Measurements from ENCODE around the gene NRIP1. TPM values are rescaled to one million over a fixed set of nuclear protein-coding genes. Genes with fewer than 3 reads are reported as not detected.

The NRIP1 gene
- total and polyA plus RNA-seq, 2 of the 13 experiments (the other 11 are each of a cell fraction or from before 2014, with no cell fraction given) = 21.0 to 69.0 TPM

DNA sequence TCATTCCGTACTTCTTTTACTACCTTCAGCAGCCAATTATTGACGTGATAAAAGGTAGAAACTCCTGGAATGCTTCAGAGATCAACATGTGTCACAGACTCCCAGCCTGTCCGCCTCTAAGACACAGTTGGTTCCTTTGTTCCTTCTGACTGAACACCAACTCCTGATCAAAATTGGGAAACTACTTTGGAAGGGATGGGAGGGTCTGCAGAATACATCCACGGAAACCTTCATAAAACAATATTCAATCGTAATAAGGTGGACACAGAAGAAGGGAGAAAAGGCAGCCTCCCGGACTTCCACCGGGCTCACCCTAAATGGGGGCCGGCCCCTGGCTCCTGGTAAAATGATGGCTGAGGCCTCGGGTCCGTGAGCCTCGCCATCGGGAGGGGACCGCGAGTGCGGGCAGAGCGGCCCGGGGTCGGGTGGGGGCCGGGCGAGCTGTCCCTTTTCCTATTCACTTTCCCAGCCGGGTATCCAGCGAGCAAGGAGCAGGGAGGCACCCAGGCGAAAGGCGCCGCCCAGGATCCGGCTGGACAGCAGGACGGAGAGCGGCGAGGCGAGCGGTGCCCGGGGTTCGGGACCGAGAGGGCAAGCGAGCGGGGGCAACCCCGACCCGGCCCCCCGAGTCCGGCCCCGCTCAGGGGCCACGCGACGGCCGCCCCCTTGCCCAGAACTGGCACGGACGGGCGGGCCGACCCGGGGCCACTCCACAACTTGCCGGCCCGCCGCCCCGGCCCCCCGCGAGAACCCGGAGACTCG lies 805 bp downstream of the NRIP1 start (continued):
- peak; percentile 25; the same call in 1 of the 2 replicates for TF ChIP-seq SALL1 (CRISPR knock-in tag; IDR thresholded peaks at IDR 0.05)
- TF ChIP-seq ZSCAN30 (CRISPR knock-in tag; IDR thresholded peaks at IDR 0.05) = no peak
- TF ChIP-seq, protein P1, sequence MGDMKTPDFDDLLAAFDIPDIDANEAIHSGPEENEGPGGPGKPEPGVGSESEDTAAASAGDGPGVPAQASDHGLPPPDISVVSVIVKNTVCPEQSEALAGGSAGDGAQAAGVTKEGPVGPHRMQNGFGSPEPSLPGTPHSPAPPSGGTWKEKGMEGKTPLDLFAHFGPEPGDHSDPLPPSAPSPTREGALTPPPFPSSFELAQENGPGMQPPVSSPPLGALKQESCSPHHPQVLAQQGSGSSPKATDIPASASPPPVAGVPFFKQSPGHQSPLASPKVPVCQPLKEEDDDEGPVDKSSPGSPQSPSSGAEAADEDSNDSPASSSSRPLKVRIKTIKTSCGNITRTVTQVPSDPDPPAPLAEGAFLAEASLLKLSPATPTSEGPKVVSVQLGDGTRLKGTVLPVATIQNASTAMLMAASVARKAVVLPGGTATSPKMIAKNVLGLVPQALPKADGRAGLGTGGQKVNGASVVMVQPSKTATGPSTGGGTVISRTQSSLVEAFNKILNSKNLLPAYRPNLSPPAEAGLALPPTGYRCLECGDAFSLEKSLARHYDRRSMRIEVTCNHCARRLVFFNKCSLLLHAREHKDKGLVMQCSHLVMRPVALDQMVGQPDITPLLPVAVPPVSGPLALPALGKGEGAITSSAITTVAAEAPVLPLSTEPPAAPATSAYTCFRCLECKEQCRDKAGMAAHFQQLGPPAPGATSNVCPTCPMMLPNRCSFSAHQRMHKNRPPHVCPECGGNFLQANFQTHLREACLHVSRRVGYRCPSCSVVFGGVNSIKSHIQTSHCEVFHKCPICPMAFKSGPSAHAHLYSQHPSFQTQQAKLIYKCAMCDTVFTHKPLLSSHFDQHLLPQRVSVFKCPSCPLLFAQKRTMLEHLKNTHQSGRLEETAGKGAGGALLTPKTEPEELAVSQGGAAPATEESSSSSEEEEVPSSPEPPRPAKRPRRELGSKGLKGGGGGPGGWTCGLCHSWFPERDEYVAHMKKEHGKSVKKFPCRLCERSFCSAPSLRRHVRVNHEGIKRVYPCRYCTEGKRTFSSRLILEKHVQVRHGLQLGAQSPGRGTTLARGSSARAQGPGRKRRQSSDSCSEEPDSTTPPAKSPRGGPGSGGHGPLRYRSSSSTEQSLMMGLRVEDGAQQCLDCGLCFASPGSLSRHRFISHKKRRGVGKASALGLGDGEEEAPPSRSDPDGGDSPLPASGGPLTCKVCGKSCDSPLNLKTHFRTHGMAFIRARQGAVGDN (CRISPR knock-in tag; IDR thresholded peaks at IDR 0.05) = peak; percentile 33; the same call in 1 of the 2 replicates
- TF ChIP-seq SIN3A (IDR thresholded peaks at IDR 0.05; ENCODE audit: borderline replicate concordance, low read depth, low read length) = peak; percentile 30; the same call in 1 of the 2 replicates
- peak; percentile 22; the same call in 1 of the 2 replicates for TF ChIP-seq TAF1 (CRISPR knock-in tag; IDR thresholded peaks at IDR 0.05)
- TF ChIP-seq SP140L (CRISPR knock-in tag; IDR thresholded peaks at IDR 0.05; ENCODE audit: borderline replicate concordance) = no peak
- TF ChIP-seq, protein P2, sequence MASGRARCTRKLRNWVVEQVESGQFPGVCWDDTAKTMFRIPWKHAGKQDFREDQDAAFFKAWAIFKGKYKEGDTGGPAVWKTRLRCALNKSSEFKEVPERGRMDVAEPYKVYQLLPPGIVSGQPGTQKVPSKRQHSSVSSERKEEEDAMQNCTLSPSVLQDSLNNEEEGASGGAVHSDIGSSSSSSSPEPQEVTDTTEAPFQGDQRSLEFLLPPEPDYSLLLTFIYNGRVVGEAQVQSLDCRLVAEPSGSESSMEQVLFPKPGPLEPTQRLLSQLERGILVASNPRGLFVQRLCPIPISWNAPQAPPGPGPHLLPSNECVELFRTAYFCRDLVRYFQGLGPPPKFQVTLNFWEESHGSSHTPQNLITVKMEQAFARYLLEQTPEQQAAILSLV (CRISPR knock-in tag; IDR thresholded peaks at IDR 0.05; ENCODE audit: borderline replicate concordance) = 0 out of 2 replicates have a peak, but pooled peaks have one; percentile 55
- TF ChIP-seq HNRNPL (IDR thresholded peaks at IDR 0.05; ENCODE audit: low read depth, low read length) = 0 out of 2 replicates have a peak, but pooled peaks have one; percentile 19
- TF ChIP-seq PITX1 (CRISPR knock-in tag; IDR thresholded peaks at IDR 0.05) = 0 out of 2 replicates have a peak, but pooled peaks have one; percentile 28
- no peak for TF ChIP-seq ZNF383 (CRISPR knock-in tag; IDR thresholded peaks at IDR 0.05; ENCODE audit: borderline replicate concordance)
- peak; percentile 35; the same call in 1 of the 2 replicates for TF ChIP-seq SAP130 (CRISPR knock-in tag; IDR thresholded peaks at IDR 0.05; ENCODE audit: low read depth)
- TF ChIP-seq KMT2A (CRISPR knock-in tag; IDR thresholded peaks at IDR 0.05) = 0 out of 2 replicates have a peak, but pooled peaks have one; percentile 70
- TF ChIP-seq, protein P3, sequence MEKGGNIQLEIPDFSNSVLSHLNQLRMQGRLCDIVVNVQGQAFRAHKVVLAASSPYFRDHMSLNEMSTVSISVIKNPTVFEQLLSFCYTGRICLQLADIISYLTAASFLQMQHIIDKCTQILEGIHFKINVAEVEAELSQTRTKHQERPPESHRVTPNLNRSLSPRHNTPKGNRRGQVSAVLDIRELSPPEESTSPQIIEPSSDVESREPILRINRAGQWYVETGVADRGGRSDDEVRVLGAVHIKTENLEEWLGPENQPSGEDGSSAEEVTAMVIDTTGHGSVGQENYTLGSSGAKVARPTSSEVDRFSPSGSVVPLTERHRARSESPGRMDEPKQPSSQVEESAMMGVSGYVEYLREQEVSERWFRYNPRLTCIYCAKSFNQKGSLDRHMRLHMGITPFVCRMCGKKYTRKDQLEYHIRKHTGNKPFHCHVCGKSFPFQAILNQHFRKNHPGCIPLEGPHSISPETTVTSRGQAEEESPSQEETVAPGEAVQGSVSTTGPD (CRISPR knock-in tag; IDR thresholded peaks at IDR 0.05) = no peak
- 0 out of 2 replicates have a peak, but pooled peaks have one; percentile 52 for TF ChIP-seq POLR2G (IDR thresholded peaks at IDR 0.05; ENCODE audit: low read depth, low read length)
- no peak for TF ChIP-seq ZNF83 (CRISPR knock-in tag; IDR thresholded peaks at IDR 0.05; ENCODE audit: borderline replicate concordance)
- no peak for TF ChIP-seq MTF2 (CRISPR knock-in tag; IDR thresholded peaks at IDR 0.05; ENCODE audit: borderline replicate concordance)
- TF ChIP-seq, protein P4, sequence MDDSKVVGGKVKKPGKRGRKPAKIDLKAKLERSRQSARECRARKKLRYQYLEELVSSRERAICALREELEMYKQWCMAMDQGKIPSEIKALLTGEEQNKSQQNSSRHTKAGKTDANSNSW (CRISPR knock-in tag; IDR thresholded peaks at IDR 0.05; ENCODE audit: borderline replicate concordance) = no peak
- peak; percentile 46; the same call in 1 of the 2 replicates for TF ChIP-seq GABPB1 (CRISPR knock-in tag; IDR thresholded peaks at IDR 0.05)
- TF ChIP-seq, protein P5, sequence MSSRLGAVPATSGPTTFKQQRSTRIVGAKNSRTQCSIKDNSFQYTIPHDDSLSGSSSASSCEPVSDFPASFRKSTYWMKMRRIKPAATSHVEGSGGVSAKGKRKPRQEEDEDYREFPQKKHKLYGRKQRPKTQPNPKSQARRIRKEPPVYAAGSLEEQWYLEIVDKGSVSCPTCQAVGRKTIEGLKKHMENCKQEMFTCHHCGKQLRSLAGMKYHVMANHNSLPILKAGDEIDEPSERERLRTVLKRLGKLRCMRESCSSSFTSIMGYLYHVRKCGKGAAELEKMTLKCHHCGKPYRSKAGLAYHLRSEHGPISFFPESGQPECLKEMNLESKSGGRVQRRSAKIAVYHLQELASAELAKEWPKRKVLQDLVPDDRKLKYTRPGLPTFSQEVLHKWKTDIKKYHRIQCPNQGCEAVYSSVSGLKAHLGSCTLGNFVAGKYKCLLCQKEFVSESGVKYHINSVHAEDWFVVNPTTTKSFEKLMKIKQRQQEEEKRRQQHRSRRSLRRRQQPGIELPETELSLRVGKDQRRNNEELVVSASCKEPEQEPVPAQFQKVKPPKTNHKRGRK (CRISPR knock-in tag; IDR thresholded peaks at IDR 0.05) = no peak

Data from HepG2 (cell line).